Smooth muscle cell of the brain vasculature (primary cell): ENCODE data around the gene PLPP4.

Experiments
- DNase-seq: peaks from one replicate; pipeline ENCODE4 v3.0.0-alpha.2; 2012; ENCODE audit warnings: low read depth, low spot score

The PLPP4 gene

DNA sequence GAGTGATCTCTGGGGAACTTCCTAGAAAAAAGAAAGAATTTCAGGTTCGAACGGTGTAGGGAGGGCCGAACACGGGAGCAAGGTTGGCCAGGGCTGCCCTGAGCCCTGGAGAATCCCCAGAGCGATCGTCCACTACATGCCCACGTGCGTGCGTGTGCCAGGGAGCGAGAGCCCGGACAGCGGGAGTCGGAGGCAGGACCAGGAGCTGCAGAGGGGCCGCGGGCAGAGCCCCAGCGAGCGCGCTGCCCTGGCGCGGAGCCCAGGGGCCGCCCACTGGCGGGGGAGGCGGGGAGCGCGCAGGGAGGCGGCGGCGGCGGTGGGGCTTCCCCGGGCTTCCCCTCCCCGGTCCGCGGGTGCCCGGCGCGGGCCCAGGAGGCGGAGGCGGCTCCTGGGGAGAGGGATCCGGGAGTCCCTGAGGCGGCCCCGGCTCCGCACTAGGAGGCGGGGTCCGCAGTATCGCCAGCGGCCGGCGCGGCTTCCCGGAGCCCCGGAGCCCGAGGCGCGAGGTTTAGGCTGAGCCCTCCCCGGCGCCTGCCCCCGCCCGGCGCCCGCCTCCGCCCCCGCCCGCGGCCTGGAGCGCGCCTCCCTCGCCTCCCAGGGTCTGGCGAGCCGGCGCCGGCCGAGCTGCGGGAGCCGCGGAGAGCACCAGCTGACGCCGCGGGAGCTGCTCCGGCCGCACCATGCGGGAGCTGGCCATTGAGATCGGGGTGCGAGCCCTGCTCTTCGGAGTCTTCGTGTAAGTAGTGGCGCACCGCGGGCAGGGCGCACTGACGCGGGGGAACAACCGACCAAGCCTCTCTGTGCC lies at the start of gene PLPP4:
Gene PLPP4, plus strand, starts transcription at position 602 of the 805 bp plus-strand sequence. Its CDS starts 79 bp downstream, at position 681.
- no peak for DNase-seq

DNA sequence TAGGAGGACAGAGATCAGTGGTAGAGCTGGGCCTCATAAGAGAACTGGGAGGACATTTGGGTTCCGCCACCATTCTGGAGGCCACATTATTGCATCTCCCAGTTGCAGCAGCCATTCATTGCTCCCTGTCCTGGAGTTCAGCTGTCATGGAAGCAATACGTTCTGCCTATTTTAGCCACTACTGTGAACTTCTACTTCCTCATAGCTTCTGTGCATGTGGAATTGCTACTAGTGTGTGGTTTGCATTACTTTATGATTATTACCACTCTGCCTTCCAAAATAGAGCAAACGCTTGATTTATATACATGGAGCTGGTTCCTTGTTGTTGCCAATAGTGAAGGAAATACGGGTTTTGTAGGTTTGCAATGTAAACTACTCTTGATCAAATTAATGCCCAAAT lies 47.2 kb upstream of the PLPP4 start:
- DNase-seq, result no peak

DNA sequence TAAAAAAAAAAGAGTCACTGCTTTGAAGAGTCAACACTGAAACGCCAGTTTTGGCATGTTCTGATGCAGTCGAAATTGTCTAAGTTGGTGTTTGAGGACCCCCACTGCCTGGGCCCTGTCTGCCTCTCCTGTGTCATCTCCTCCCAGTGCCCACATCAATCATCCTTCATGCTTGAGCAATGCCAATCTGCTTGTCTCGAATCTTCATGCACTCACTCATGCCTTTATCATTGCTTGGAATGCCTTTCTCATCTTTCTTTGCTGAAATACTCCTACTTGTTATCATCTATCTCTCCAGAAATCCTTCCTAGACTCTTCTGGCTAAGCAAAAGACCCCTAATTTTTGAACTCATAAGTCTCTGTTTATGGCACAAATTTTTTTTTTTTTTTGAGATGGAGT lies 42.1 kb upstream of the PLPP4 start:
- no peak for DNase-seq

DNA sequence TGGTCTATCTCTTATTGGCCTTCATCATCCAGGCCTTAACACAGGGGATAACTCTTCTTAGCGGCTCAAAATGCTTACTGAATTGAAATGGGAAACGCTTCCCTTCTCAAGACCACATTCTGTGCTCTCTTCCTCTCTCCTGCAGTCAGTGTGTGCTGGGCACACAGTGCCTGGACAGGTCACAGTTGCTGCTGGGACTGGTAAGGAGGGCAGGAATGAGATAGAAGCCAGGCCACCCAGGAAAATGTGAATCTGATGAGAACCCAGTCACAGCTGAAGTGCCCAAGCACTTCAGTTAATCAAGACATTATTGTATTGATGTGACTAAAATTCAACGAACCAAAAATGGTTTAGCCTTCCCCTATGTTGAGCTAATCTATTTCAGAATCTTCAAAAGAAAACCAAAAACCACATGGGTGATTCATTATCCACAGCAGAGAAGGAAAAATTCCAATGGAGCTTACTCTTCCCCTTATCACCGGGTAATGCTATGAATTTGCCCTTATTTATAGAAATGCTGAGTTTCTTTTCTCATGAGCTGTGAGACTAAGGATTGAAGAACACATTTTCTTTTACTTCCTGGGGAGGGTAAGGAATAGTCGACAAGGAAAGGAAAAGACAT lies 41.2 kb upstream of the PLPP4 start:
- no peak for DNase-seq

DNA sequence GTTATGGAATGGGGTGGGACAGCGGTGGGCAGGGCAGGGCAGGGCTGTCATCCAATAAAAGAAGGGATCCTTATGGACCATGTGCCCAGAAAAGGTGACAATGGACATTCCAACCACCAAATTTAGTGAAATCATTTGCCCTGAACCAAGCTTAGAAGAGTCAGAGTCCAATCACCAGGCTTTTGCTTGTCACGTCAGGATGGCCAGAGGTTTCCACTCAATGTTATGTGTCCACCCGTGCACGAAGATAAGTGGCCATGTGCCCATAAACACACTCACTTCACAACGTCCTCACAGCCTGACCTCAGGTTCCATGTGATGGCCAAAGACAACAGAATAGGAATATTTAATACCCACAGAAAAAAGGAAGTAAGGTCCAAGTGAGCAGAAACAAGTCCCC lies 36.6 kb upstream of the PLPP4 start:
- DNase-seq, result no peak

DNA sequence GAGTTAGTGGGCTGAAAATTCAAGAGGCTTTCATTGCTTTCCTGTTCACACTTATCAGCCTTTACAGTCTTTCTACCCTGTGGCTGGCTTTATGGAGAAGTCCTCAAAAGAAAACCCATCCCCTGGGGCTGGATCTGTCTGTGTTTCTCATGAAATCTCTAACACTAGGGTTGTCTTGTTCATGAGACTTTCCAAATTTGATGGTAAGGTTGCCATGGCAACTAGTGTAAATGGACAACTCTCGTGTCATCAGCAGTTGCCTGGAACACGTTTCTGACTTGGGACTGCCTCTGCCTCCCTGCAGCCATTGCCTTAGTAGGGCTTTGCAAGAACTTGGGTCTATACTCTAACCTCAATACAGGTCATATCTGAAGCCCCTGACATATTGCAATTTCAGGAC lies 35.8 kb upstream of the PLPP4 start:
- DNase-seq, result no peak

DNA sequence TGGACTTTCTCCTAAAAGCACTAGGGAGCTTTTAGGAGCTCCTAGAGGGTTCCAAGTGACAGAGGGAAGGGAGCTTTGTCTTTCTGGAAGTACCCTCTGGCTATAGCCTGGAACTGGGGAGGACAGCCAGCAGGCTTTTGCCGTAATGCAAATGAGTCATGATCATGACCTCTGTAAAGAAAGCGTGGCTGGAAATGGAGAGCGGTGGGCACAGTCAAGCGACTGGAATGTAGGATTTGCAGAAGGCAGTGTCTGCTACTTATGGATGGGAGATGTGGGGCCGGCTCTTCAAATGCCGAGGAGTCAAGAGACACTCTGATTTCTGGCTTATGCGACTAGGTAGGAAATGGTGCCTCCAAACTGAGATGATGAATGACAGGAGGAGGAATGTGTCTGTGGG lies 34.6 kb upstream of the PLPP4 start:
- DNase-seq, result no peak

DNA sequence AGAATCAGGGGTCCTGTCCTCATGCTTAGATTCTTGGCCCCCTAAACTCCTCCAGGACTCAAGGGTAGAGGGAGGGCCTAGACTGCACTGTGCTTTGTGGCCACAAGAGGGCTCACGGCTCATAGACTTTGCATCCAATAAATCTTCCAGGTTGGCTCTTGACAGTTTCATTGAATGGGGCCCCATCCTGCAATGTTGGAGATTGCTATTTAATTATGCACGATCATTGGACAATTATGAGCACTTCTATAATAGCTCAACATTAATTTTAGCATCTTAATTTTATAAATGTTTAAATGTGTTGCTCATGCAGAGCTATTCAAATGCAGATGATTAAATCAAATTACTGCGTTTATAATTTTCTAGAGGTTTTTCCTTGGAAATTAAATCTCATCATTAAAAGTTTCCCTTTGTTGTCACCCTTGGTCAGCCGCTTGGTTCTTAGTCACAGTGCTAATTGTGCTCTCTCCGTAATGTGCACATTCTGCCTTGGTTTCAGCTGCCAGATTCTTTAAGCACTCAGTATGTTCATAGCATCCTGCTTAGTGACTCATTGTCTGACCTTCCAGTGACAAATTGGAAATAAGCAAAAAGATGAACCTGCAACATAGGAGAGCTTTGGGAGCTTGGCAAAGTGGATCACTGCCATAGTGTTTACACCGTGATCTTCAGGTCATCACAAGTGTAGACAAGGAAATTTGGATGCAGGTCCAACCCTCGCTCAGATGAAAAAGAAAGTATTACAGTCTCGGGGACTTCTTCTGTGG lies 33.4 kb upstream of the PLPP4 start:
- no peak for DNase-seq

DNA sequence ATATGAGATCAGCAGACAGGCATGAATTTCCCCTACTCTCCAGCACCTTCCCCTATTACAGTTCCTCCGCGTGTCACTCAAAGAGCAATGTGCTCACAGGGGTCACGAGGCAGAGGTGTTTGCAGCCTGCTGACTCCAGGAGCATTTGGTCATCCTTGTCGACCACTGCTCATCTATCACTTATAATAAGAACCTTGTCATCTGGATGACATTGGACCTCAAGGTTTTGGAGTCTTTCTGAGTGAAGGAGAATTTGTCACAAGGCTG lies 32.9 kb upstream of the PLPP4 start:
- DNase-seq, result no peak

DNA sequence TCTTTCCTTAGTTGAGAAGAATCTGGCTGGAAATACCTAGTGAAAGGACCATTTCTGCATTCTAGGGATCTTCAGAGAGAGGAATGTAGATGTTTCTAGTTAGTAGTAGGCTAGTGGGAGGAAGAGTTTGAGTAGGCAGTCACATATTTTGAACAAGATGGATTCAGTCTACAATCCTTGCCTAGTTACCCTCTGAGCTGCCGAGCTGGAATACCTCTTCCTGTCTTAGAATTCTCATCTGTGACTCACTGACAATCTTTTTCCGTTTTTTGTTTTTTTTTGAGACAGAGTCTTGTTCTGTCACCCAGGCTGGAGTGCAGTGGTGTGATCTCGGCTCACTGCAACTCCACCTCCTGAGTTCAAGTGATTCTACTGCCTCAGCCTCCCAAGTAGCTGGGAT lies 30.7 kb upstream of the PLPP4 start:
- no peak for DNase-seq

DNA sequence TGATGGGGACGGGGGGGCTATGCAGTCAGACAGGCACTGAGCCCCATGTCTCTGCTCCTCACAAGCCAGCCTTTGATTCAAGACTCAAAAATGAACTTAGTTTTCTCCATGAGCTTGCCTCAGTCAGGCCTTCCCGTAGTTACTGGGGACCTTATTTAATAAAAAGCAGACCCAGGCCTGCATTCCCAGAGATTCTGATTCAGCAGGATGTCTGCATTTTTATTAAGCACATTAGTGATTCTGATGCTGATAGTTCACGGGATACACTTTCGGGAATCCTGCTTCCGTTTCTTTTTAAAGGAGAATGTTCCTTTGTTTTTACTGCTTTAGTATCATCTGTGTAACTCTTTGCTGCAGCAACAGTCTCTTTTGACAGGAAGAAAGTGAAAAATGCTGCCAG lies 28.3 kb upstream of the PLPP4 start:
- DNase-seq, result no peak

DNA sequence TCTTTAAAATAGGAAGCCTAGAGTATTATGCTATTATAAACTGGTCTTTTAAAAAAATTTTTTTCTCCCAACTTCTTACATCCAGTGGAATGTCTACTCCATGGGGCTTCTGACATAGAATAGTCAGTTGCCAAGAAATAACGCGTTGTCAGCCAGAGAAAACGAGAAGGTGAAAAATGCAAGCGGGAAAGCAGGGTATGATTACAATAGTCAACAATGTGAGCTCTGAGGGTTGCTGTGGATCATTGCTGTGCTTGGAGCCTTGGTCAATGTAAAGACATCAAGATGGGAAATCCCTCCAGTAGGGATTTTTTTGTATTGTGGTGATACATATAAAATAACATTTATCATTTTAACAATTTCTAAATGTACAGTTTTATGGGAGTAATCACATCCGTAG lies 27.6 kb upstream of the PLPP4 start:
- no peak for DNase-seq

DNA sequence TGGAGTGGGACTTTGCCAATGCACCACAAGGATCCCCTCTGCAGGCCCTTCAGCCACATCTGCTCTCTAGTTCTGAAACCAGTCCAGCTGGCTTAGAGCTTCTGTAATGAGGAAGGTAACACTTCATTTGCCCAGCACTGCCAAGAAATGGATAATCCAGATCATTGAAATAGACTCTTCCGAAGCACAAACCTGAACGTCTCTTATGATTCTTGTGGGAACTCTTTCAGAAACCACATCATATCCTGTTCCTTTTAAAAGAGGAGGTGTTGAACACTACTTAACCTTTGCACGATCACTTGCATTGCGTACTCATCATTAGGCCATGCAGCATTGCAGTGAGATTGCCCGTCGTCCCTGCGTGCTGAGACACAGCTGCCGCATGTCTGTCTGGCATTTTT lies 25.8 kb upstream of the PLPP4 start:
- no peak for DNase-seq

DNA sequence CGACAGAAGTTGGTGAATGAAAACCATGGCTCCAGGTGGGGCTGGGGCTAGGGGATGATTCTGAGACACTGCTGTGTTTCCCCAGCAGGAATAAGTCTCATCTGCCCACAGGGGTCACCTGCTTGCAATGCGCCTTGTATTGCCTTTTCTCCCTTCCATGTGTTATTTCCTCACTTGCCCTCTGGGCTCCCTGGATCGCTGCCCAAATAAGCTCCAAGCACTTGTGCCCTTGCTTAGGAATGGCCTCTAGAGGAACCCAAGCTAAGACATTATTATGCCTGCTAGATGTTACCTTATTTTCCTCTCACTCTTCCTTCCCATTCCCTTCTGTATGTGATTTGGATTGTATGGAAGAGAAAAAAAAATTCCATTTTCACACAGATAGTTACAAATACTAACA lies 24.8 kb upstream of the PLPP4 start:
- DNase-seq, result no peak

DNA sequence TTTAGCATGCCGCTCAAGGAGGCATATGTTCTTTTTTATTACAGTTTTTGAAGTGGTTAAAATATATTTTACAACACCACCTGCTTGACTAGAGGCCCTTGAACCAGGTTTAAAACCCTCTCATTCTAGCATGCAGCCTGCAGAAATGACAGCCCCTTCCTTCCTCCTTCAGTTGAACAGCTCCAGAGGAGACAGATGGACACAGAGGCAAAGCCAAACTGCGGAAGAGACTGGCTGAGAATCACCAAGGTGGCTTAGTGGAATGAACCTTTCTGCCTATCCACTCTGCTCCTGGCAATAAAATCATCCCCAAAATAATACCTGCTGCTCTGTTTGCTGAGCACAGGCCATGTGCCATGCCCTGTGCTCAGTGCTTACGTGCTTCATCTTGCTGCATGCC lies 23.9 kb upstream of the PLPP4 start:
- DNase-seq, result no peak

DNA sequence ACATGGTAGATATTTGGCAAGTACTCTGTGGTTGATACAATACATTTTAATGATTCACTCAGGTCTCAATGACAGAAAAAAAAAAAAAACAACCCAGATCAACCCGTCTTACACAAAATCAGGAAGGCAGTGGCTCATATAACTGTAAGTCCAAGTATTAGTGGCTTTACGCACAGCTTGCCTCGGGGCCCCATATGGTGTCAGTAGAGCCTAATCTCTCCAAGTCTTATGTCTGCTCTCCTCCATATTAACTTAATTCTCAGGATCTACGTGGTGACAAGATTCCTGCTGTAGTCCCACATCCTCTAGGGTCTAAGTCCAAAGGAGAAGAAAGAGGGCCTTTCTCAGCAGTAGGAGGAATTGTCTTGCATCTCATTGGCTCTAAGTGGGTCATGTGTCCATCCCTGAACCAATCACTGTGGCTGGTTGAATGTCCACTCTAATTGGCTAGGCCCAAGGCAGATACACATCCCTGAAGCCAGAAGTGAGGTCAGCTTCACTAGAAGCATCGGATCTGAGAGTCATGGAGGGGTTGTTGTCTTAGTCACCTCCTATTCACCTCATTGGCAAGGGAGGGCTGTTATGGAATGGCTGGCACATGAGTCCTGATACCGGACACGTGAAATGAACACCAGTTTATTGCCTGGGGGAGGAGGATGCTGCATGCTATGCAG lies 20.5 kb upstream of the PLPP4 start:
- DNase-seq, result no peak

DNA sequence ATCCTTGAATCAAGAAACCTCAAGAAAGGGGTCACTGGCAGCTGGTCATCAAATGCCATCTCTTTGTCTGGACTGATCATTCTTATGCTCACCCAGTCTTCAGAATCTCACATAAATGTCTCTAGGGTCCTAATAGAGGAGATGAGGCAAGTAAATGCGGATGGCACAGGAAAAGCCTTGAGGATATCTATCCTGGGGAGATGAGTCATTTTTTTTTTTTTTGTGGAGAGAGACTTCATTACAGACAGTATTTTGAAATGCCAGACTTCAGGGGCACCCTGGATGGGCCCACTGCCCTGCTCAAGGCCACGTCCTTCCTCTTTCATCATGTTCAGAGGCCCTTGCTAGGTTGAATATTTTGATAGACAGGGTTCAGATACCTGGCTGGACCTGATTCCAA lies 19.5 kb upstream of the PLPP4 start:
- DNase-seq, result no peak

DNA sequence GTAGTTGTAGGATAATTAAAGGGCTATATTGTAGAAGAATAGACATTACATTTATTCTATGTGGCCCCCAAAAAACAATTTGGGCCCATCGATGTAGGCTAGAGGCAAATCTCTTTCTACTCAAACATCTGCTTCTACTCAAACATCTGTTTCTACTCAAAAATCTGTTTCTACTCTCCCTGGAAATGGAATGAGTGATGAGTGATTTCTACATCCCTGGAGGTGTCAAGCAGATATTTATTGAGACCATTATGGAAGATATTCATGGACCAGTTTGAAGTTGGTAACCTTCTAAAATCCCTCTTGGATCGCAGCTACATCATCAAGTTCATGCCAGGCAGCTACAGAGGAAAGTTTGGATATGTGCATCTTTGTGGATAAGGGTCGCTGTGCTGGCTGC lies 5.1 kb upstream of the PLPP4 start:
- no peak for DNase-seq

DNA sequence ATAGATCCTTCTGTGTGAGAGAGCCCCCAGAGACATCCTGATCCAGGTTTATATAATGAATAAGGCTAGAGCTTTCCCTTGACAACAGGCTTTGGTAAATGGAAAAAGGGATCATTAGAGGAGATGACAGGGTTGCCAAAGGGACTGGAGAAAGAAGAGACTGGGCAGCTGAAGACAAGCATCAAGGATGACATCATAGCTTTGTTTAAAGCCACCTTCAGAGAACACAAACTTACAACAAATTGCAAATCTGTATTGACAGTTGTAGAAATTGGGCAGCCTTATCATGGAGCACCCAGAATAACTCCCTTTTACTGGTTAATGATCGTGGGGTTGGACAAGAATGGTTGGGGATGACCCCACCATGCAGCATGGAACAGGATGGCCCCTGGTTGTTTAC lies 3.7 kb upstream of the PLPP4 start:
- DNase-seq, result no peak

DNA sequence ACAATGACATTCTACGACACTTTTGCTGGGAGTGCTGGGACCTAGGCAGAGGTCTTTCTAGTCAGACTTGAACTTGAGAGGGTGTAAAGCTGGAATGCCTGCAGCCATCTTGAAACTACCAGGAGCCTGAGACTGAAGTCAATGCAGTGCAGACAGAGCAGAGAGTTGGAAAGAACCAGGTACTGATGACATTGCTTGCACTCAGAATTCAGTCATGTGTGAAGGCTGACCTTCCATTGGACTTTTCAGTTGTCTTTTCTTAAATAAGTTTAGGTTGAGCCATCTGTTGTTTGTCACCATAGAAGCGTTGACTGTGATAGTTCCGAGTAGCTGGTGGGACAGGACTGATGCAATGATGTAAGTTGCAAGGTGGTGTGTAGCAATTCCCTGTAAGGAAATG lies 3.1 kb upstream of the PLPP4 start:
- no peak for DNase-seq

DNA sequence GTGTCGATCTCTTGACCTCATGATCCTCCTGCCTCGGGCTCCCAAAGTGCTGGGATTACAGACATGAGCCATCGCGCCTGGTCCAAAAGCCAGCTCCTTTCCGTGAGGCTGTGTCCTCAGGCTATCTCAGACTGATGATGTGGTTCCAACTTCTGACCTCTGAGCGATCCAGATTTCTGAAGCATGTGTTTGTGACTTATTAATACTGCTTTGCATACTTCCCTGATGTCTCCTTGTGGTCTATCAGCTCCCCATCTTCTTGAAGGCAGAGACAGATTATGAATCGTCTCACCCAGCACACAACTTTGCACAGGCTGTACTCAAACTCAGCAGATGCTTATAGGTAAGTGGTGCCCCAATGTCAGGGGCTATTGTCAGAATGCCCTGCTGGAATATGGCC lies 2.0 kb upstream of the PLPP4 start:
- DNase-seq, result no peak

DNA sequence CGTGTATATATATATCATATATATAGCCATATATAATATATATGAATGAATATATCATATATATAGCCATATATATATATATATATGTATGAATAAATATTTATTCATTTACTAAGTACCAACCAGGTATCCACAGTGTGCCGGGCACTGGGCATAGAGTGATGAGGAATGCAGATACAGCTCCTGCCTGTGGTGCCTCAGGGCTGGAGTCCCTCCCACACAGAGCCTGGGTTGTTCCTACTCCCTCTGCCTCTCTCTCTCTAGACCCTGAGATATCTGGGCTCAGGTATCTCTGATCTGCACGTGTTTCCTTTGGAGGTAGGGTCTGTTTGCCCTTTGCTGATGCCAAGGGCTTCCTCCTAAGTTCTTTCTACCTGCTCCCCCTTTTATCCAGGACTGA lies 1.4 kb upstream of the PLPP4 start:
- no peak for DNase-seq
